SJSA1 (cell line): ENCODE results near the gene KIF21B. TPM values are rescaled to one million over a fixed set of nuclear protein-coding genes. Genes with fewer than 3 reads are reported as not detected.

ENCODE experiments used
- DNase-seq, 2 experiments: peaks; one replicate each; pipeline ENCODE4 v3.0.0-alpha.2; 2015 to 2020; ENCODE audit warnings: low spot score in 2 of 2, low read depth in 1 of 2
- H3K27ac ChIP-seq: fragments of 250-450 bp; sonication (Bioruptor Pico); 2 replicates; pipeline ENCODE4 v1.5.1; 2020; ENCODE audit warnings: mild to moderate bottlenecking, moderate library complexity
- H3K27me3 ChIP-seq: fragments of 250-450 bp; sonication (Bioruptor Pico); replicated peaks from 2 replicates; pipeline ENCODE4 v1.5.1; 2020; ENCODE audit warnings: mild to moderate bottlenecking, moderate library complexity
- H3K36me3 ChIP-seq: fragments of 250-450 bp; sonication (Bioruptor Pico); 2 replicates; pipeline ENCODE4 v1.5.1; 2020; ENCODE audit warnings: mild to moderate bottlenecking
- H3K4me1 ChIP-seq: fragments of 250-450 bp; sonication (Bioruptor Pico); replicated peaks from 2 replicates; pipeline ENCODE4 v1.6.1; 2021; ENCODE audit warnings: mild to moderate bottlenecking
- H3K4me3 ChIP-seq: fragments of 250-450 bp; sonication (Bioruptor Pico); 2 replicates; pipeline ENCODE4 v1.5.1; 2020; ENCODE audit warnings: mild to moderate bottlenecking
- H3K9me3 ChIP-seq: fragments of 250-450 bp; sonication (Bioruptor Pico); replicated peaks from 2 replicates; pipeline ENCODE4 v1.5.1; 2020; ENCODE audit warnings: mild to moderate bottlenecking
- total RNA-seq: library from RNA; depleted of rRNA; stranded (reverse); fragments of >200 nt; shearing (Covaris generic); gene quantifications from 2 replicates; pipeline ENCODE4 v1.2.3, GENCODE V29; 2014

Gene KIF21B
- total RNA-seq, 1 experiment from 2014 or later, result 1.7 TPM

GRCh38 chr1:201059871-201060555 lies 36.5 kb upstream of the KIF21B start:
- Histone ChIP-seq H3K36me3 (no peaks in the 10 kb centered on the region), H3K27me3 (no peaks in the 10 kb centered on the region), H3K27ac (no peak overlapping the region), H3K4me3 (no peak overlapping the region), H3K9me3 (no peaks in the 10 kb centered on the region), H3K4me1 (peaks cover 6% of the 10 kb centered on the region; the same call in 1 of the 2 replicates)
- no peak for DNase-seq

GRCh38 chr1:201059401-201059800 lies 35.9 kb upstream of the KIF21B start:
- H3K4me1 ChIP-seq, result peaks cover 6% of the 10 kb centered on the region; the same call in 1 of the 2 replicates
- no peak overlapping the region for H3K4me3 ChIP-seq
- DNase-seq, result no peak
- H3K27ac ChIP-seq, result no peak overlapping the region
- no peaks in the 10 kb centered on the region for H3K27me3 ChIP-seq
- no peaks in the 10 kb centered on the region for H3K36me3 ChIP-seq
- no peaks in the 10 kb centered on the region for H3K9me3 ChIP-seq

GRCh38 chr1:201054091-201054543 lies 30.6 kb upstream of the KIF21B start:
- Histone ChIP-seq H3K27me3 (no peaks in the 10 kb centered on the region), H3K36me3 (no peaks in the 10 kb centered on the region)

GRCh38 chr1:201053155-201053860 lies 29.8 kb upstream of the KIF21B start:
- DNase-seq, result no peak
- H3K27ac ChIP-seq, result no peak overlapping the region
- no peaks in the 10 kb centered on the region for H3K36me3 ChIP-seq
- no peak overlapping the region for H3K4me3 ChIP-seq
- no peaks in the 10 kb centered on the region for H3K9me3 ChIP-seq
- H3K4me1 ChIP-seq, result peaks cover 6% of the 10 kb centered on the region; the same call in 1 of the 2 replicates
- no peaks in the 10 kb centered on the region for H3K27me3 ChIP-seq

More at GRCh38 chr1:201054091-201054543, 30.6 kb upstream of the KIF21B start:
- Histone ChIP-seq H3K4me3 (no peak overlapping the region), H3K27ac (no peak overlapping the region), H3K4me1 (peaks cover 6% of the 10 kb centered on the region; the same call in 1 of the 2 replicates), H3K9me3 (no peaks in the 10 kb centered on the region)
- no peak for DNase-seq

GRCh38 chr1:201051399-201051798 lies 27.9 kb upstream of the KIF21B start:
- no peak overlapping the region for H3K4me3 ChIP-seq
- no peaks in the 10 kb centered on the region for H3K36me3 ChIP-seq
- no peak for DNase-seq
- no peak overlapping the region for H3K27ac ChIP-seq
- no peaks in the 10 kb centered on the region for H3K27me3 ChIP-seq
- peaks cover 6% of the 10 kb centered on the region; the same call in 1 of the 2 replicates for H3K4me1 ChIP-seq
- H3K9me3 ChIP-seq, result no peaks in the 10 kb centered on the region

GRCh38 chr1:201050515-201051277 lies 27.2 kb upstream of the KIF21B start:
- H3K27ac ChIP-seq, result no peak overlapping the region
- DNase-seq, result no peak

GRCh38 chr1:201049248-201049831 lies 25.8 kb upstream of the KIF21B start:
- H3K4me1 ChIP-seq, result no peaks in the 10 kb centered on the region
- no peak for DNase-seq
- no peaks in the 10 kb centered on the region for H3K9me3 ChIP-seq
- no peak overlapping the region for H3K27ac ChIP-seq
- H3K36me3 ChIP-seq, result no peaks in the 10 kb centered on the region
- no peaks in the 10 kb centered on the region for H3K27me3 ChIP-seq
- H3K4me3 ChIP-seq, result no peak overlapping the region

More at GRCh38 chr1:201050515-201051277, 27.2 kb upstream of the KIF21B start:
- Histone ChIP-seq H3K36me3 (no peaks in the 10 kb centered on the region), H3K27me3 (no peaks in the 10 kb centered on the region), H3K9me3 (no peaks in the 10 kb centered on the region), H3K4me3 (no peak overlapping the region), H3K4me1 (peaks cover 2% of the 10 kb centered on the region; the same call in 1 of the 2 replicates)

GRCh38 chr1:201048521-201048920 lies 25.0 kb upstream of the KIF21B start:
- no peak overlapping the region for H3K27ac ChIP-seq
- H3K9me3 ChIP-seq, result no peaks in the 10 kb centered on the region
- no peak for DNase-seq
- no peak overlapping the region for H3K4me3 ChIP-seq
- no peaks in the 10 kb centered on the region for H3K4me1 ChIP-seq
- no peaks in the 10 kb centered on the region for H3K27me3 ChIP-seq
- H3K36me3 ChIP-seq, result no peaks in the 10 kb centered on the region

GRCh38 chr1:201044119-201044518 lies 20.6 kb upstream of the KIF21B start:
- Histone ChIP-seq H3K27ac (no peak overlapping the region), H3K36me3 (no peaks in the 10 kb centered on the region), H3K9me3 (no peaks in the 10 kb centered on the region), H3K4me1 (no peaks in the 10 kb centered on the region), H3K4me3 (no peak overlapping the region), H3K27me3 (no peaks in the 10 kb centered on the region)
- no peak for DNase-seq

- Histone ChIP-seq H3K9me3 (no peaks in the 10 kb centered on the region), H3K4me3 (no peak overlapping the region), H3K36me3 (no peaks in the 10 kb centered on the region), H3K27me3 (no peaks in the 10 kb centered on the region), H3K4me1 (no peaks in the 10 kb centered on the region), H3K27ac (no peak overlapping the region)
- peak in 1 of 2 experiments; percentile 49 for DNase-seq
Measured at GRCh38 chr1:201042779-201043461, 19.4 kb upstream of the KIF21B start.

- Histone ChIP-seq H3K27ac (no peak overlapping the region), H3K9me3 (no peaks in the 10 kb centered on the region), H3K4me3 (no peak overlapping the region), H3K27me3 (no peaks in the 10 kb centered on the region; the same call in 1 of the 2 replicates), H3K4me1 (no peaks in the 10 kb centered on the region), H3K36me3 (no peaks in the 10 kb centered on the region)
- DNase-seq, result no peak
Measured at GRCh38 chr1:201041011-201041410, 17.5 kb upstream of the KIF21B start.

GRCh38 chr1:201039876-201040275 lies 16.4 kb upstream of the KIF21B start:
- Histone ChIP-seq H3K27ac (no peak overlapping the region), H3K4me1 (no peaks in the 10 kb centered on the region), H3K4me3 (no peak overlapping the region), H3K9me3 (no peaks in the 10 kb centered on the region), H3K27me3 (no peaks in the 10 kb centered on the region; the same call in 1 of the 2 replicates), H3K36me3 (no peaks in the 10 kb centered on the region)
- DNase-seq, result no peak

GRCh38 chr1:201039418-201039817 lies 15.9 kb upstream of the KIF21B start:
- Histone ChIP-seq H3K4me1 (no peaks in the 10 kb centered on the region), H3K27ac (no peak overlapping the region), H3K36me3 (no peaks in the 10 kb centered on the region), H3K9me3 (no peaks in the 10 kb centered on the region), H3K4me3 (no peak overlapping the region), H3K27me3 (no peaks in the 10 kb centered on the region; the same call in 1 of the 2 replicates)
- DNase-seq, result no peak
